ENCODE measurements around the gene SF3B4. TPM values are rescaled to one million over a fixed set of nuclear protein-coding genes. Genes with fewer than 3 reads are reported as not detected.

Gene SF3B4, protein sequence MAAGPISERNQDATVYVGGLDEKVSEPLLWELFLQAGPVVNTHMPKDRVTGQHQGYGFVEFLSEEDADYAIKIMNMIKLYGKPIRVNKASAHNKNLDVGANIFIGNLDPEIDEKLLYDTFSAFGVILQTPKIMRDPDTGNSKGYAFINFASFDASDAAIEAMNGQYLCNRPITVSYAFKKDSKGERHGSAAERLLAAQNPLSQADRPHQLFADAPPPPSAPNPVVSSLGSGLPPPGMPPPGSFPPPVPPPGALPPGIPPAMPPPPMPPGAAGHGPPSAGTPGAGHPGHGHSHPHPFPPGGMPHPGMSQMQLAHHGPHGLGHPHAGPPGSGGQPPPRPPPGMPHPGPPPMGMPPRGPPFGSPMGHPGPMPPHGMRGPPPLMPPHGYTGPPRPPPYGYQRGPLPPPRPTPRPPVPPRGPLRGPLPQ
- total RNA-seq = 18.0 and 20.2 TPM in 2 replicates

DNA sequence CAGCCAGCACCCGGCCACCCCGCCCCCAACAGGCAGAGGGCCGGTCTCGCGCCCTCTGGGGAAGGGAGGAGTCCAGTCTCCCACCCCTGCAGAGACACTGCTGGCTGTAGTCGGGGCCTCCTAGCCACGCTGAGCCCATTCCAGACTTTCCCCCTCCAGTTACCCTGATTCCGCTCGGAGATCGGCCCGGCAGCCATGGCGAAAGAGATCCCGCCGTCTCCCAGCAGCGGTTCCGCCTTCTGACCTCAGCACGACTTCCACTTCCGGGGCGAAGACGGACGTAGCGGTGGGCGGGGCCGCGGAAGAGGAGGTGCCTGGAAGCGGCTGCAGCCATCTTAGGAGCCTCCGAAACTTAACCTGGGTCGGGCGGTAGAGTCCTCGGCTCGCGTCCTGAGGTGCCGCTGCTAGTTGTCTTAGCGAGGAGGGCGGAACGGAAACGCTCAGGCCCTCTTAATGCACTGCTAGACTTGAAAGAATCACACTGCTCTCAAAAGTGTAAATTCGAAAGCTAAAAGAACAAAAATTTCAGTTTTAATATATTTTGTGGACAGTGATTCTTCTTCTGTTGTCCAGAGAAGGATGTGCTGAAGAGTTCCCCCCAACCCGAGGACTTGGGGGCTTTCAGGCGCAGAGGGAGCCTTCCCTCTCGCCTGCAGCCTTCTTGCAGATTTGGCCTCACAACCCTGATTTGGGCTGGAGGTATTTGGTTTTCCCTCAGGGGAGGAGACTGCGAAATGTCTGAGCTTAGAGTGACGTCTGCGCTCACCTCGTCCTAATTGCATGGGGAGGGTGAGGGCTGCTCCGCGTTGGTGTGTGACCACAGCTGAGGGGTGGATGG, at the start of gene SF3B4:
Gene SF3B4 (minus strand): TSS at position 241 of the 838 bp plus-strand sequence. CDS start 44 bp downstream, at position 197.

GRCh38 chr1:149936170-149936991, 8.8 kb upstream of the SF3B4 start, which contains the start of gene MTMR11:
MTMR11 (minus strand) TSS chr1:149936879; CDS start chr1:149936647, 232 bp downstream.

DNA sequence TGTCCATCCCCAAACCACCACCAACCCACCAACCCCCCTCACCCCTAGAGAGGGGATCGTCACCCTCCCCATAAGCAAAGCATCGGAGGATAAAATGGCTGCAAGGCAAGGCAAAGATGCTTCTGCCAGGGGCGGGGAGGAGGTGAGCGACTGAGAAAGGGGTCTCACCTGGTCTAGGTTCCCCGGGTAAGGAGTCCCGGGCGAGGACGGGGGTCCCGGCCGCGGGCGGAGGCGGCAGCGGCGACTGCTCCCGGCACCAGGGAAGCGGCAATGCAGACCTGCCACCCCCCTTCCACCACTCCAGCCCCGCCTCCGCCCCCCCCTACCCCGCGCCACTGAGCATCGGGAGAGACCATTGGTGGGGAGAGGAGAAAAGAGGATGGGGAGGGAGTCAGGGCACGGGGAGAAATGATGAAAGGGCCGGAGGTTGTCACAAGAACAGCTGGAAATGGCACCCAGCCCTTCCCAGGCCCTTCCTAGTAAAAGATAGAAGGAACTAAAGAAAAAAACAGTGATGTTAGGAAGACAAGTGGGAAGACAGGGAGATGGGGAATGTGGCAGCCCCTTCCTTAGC, 9.9 kb downstream of the SF3B4 start, which contains the start of gene SV2A:
Gene SV2A (minus strand): TSS at position 274 of the 574 bp plus-strand sequence. CDS start 4,004 bp downstream, outside the sequence.

DNA sequence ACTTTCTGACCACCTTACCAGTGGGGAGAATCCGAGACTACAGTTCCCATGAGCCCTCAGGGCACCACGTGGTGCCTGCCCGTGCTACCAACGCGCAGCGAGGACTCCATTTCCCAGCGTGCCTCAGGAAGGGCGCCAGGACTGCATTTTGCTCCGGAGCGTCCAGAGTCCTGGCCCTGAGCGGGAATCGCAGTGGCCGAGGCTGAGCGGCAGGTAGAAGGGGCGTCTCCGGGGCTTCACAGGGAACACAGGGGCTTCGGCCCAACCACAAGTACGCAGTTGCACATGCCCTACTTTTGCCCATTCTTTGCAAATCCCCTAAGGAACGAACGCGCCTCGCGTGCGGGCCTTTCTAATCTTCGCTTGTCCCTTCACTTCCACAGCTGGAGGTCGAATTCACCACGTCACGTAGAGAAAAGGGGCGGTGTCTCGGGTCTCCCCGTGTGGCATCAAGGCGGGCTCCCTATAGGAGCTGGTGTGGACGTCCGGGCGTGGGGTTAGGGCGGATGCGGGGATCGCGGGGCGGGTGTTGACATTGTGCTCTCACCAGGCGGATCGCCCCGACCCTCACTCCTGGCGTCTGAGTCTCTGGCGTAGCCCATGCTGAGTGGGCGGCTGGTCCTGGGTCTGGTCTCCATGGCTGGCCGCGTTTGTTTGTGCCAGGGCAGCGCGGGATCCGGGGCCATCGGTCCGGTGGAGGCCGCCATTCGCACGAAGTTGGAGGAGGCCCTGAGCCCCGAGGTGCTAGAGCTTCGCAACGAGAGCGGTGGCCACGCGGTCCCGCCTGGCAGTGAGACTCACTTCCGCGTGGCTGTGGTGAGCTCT, 27.9 kb downstream of the SF3B4 start, which contains the start of gene BOLA1:
Gene BOLA1 (plus strand): TSS at position 109 of the 825 bp plus-strand sequence. CDS start 492 bp downstream, at position 601.

Other genes with a start within 250 kb of the SF3B4 start
- not detected in 2 replicates for gene FCGR1A, start 145.1 kb downstream of the SF3B4 start, total RNA-seq
- 5.7 and 7.5 TPM in 2 replicates for gene BOLA1, start 28.2 kb downstream of the SF3B4 start, total RNA-seq
- 0.67 and 3.3 TPM in 2 replicates for gene SV2A, start 10.0 kb downstream of the SF3B4 start, total RNA-seq
- gene MTMR11, start 9.1 kb upstream of the SF3B4 start, total RNA-seq = 3.4 and 7.5 TPM in 2 replicates
- 12.7 and 20.3 TPM in 2 replicates for gene OTUD7B, start 82.9 kb upstream of the SF3B4 start, total RNA-seq
- 24.2 and 28.7 TPM in 2 replicates for gene VPS45, start 140.0 kb upstream of the SF3B4 start, total RNA-seq
- 36.9 and 51.3 TPM in 2 replicates for gene PLEKHO1, start 222.1 kb upstream of the SF3B4 start, total RNA-seq

Data from vein endothelial cell (primary cell).